HG02938 (cell line): ENCODE results near the gene TNIP3.
"Not testable (repeated sequence)": the region's sequence is repeated elsewhere in the genome, so short reads cannot be mapped to it uniquely, and the experiment has no call there.

Experiments
- ATAC-seq: cut with Tn5 transposase; IDR thresholded peaks from one replicate; pipeline ENCODE4 v1.9.1; 2021; ENCODE audit warnings: mild to moderate bottlenecking, moderate library complexity; ENCODE audit not compliant: unreplicated experiment

TNIP3 gene

DNA sequence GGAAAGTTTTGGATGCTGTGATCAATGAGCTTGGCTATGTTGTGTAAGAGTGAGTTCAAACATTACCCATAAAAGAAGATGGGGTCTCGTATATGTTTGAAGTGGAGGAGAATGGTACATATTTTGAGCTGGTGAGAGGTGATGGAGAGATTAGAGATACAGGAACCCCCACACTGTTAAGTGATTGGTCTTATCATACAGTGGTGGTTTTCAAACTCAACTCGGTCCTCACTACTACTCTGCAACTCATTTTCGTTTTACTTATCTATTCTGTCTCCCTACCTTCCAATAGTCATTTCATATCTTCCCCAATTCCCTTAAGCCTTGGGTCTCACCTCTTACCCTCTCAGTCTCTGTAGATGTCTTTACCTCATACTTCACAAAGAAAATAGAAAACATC, 16.4 kb upstream of the TNIP3 start:
- no peak for ATAC-seq

GRCh38 chr4:121177246-121178137, 13.4 kb upstream of the TNIP3 start:
- ATAC-seq = no peak

DNA sequence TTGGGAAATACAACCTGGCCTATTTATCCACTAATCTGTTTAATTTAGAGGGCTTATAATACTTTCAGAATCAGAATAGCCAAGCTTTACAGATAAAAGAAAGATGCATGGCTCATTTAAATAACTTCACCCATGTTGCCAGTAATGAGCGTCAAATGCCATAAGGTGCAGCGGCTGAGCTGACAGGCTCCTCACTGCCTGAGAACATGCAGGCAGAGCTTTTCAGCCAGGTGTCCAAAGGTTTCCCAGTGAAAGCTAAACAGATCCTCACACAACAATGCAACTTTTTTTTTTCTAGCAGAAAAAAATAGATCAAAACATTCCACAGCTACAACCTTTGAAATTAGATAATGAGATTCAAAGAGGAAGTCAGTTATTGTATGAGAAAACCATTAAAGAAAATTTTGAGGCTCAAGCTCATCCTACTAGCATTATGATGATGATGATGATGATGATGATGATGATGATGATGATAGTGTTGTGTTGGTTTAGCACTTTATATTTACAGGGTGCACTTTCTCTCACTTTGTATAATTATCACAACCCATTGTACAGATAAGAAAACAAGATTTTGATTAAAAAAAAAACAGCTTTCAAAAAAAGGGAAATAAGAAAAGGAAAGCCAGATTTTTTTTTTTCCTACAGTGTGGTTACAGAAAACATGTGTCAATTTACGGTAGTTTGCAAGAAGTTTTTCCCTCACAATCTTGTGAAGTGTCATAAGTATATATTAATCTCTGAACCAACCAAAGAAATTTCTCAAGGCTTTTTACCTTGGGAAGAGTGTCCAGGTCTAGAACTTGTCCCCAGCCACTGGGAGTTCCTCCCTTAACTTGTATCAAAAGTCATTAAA, 12.2 kb upstream of the TNIP3 start:
- ATAC-seq = no peak

GRCh38 chr4:121171477-121171876, 7.4 kb upstream of the TNIP3 start:
- ATAC-seq = not testable (repeated sequence)

- peak; percentile 94 for ATAC-seq
Measured at GRCh38 chr4:121168446-121169281, 4.5 kb upstream of the TNIP3 start.

DNA sequence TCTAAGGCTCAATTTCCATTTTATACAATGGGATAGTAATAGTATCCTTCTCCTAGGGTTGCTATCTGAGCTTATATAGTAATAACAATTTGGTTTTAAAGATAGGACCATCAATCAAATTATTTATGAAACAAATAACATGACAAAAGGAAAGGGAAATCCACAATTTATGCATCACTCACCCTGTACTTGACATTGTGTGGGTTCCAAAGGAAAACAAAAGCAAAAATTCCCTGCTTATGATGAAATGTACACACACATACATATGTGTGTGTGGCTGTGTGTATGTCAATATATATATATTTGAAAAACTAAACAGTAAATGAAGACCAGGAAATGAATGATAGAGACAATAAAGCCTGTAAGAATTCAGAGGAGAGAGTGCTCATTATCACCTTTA, 2.9 kb upstream of the TNIP3 start:
- ATAC-seq = no peak

DNA sequence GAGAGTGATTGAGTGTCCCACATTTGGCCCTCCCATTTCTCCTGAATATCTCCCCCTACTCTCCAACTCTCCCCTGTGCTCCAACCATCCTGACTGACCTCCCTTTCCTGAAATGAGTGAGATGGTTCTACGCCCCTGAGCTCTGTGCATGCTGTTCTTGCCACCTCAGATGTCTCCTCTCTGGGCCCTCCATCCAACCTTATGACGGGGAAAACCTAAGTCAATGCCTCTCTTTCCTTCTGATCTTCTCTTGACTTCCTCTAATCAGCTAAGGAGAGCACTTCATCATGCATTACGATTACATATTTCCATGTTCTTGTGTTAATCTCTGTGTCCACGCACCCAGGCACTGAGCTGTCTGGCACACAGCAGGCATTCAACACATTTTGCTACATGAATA, 1.1 kb upstream of the TNIP3 start:
- no peak for ATAC-seq

- ATAC-seq = no peak
Measured at GRCh38 chr4:121156822-121157769, 7.0 kb downstream of the TNIP3 start.

DNA sequence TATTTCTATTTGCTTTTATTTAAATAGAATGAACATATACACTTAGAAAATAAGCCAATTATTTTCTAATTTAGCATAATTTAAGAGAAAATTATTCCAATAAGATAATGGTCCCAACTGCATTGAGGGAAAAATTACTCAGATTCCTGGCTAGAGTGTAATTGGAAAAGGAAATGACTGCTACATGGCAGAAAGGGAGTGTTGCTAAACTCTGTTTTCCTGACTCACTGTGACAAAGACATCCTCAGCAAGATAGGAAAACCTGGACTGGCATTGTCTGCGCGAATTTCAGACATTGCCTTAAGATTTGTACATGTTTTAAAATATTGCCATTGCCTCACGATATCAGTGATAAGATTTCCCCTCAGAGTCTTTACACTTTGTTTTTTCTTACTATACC, 8.2 kb downstream of the TNIP3 start:
- ATAC-seq = no peak

- peak; percentile 40 for ATAC-seq
Measured at GRCh38 chr4:121154103-121154515, 10.0 kb downstream of the TNIP3 start.

- ATAC-seq = no peak
Measured at GRCh38 chr4:121151942-121152341, 12.2 kb downstream of the TNIP3 start.

DNA sequence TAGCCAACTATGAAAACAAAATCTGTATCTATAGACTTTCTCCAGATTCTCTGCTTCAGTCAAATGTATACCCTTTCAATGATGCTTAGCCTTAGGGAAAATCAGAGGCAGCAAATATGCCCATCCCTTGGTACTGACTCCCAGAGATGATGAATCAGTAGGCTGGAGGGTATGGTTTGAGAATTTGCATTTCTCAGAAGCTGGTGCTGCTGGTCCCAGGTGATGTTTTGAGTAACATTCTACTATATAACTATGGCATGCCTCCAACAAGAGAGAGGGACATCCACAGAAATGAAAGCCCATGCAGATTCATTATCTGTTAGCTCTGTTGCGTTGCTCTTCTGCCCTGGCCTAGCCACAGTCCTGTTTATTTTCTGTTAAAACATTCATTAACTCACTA, 13.6 kb downstream of the TNIP3 start:
- no peak for ATAC-seq

DNA sequence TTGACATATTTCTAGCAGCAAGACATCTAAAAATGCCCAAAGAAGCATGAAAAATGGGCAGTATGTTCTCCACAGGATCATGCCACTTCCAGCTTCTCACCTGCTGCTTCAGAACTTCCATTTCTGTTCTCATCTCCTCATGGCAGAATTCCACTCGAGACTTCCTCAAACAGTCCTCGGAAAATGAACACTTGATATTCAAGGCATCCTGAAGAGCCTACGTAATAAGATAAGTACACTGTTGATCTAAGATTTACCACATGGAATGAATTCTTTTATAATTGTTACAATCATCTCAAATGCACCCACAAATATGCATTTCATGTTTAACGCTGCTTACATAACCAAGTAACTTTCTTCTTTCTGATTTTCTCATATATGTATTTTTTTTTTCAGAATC, 14.1 kb downstream of the TNIP3 start:
- no peak for ATAC-seq

DNA sequence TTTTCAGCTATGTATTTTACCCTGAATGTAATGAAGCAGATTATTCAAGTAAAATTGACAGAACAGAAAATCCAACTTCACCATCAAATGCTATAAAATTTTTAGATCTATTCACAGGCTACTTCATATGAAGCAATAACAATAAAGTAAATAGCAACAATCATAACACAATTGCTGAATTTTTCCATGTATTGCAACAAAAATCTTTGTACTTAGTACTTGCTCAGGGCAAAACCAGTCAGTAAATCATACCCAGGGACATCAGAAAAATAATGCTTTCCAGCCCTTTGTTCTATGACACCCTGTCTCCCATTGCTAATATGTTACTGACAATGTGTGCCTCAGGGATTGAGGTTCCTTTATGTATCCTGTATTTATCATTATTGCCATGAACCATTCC, 15.5 kb downstream of the TNIP3 start:
- no peak for ATAC-seq

DNA sequence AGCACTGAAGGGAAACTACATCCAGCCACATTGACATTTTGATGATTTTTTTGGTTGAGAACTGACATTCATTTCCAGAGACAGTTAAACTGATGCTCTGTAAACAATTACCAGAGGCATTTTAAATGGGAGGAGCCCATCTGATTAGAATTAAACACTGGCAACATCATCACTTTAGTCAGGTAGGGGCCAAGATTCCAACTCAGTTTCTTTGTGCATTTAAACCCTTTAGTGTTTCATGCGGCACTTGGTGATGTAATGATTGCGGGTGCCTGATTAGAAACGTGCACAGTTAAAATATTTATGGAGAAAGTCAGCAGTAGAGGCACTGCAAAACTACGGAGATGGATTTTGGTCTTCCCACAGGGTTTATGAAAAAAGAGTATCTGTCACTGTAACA, 16.1 kb downstream of the TNIP3 start:
- ATAC-seq = no peak

DNA sequence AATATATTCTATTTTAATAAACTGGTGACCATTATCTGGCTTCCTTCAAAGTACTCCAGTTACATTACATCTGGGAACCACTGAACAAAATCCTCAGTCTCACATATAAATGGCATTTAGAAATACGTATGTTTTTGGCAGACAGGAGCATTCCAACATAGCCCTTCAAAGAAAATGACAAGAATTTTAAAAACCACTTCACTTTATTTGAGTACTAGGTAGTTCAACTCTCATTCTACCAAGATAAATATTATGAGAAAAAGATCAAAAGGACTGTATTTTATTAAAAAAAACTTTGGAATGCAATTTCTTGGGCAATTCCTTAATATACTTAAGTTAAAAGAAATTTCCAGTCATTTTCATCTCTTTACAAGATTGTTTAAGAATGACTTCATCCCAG, 17.6 kb downstream of the TNIP3 start:
- no peak for ATAC-seq

DNA sequence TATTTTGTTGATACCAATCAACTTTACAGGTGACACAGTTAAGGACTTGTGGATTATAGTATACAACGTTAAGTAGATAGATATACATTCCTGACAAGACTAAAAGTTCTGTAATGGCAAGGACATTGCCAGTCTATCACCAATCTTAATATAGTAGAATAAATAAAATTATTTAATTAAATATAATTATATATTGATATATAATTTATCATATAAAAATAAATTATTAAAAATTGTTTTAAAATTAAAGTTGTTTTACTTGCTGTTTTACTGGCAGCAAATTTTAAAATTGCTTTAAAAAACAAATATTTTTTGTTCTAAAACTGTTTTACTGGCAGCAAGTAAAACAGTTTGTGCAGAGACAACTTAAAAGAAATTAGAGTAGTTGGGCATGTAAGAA, 18.7 kb downstream of the TNIP3 start:
- no peak for ATAC-seq

GRCh38 chr4:121144021-121144420, 20.1 kb downstream of the TNIP3 start:
- ATAC-seq = no peak

GRCh38 chr4:121143131-121143530, 21.0 kb downstream of the TNIP3 start:
- no peak for ATAC-seq
